Measurements from ENCODE around the gene CPTP.

DNA sequence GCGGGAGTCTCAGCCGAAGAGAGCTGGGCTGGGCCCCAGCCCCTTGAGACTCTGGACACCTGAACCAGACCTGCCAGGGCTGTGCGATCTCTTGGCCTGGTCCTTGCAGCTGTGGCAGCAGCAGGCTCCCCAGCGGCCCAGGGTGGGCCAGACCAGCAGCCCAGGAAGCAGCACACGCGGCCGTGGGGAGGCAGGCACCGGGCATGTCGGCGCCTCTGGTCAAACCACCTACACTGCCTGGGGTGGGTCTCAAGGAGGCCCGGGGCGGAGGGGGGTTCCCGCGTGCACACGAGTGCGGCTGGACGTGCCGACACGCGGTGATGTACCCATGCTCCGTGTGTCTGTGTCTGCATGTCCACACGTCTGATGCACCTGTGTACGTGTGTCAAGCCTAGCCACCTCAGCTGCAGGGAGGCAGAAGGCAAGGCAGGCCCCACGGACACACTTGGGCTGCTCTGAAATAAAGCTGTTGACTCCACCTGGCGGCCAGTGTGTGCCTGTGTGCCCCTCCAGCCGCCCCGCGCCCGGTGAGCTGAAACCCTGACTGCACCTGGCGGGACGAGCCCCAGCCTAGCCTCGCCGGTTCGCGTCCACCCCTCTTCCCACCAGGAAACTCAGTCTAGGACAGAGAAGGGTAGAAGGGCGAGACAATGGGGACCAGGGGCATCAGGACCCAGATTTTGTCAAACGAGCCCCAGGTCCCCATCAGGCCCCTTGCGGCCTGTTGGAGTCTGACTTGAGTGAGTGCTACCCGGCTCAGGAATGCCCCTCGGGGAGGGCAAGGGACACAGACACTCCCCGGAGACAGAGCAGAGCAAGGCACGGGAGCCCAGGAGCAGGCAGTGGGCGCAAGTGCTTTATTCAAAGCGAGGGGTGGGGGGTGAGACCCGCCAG is 32.8 kb upstream of the CPTP start:
- TF ChIP-seq, protein P1, sequence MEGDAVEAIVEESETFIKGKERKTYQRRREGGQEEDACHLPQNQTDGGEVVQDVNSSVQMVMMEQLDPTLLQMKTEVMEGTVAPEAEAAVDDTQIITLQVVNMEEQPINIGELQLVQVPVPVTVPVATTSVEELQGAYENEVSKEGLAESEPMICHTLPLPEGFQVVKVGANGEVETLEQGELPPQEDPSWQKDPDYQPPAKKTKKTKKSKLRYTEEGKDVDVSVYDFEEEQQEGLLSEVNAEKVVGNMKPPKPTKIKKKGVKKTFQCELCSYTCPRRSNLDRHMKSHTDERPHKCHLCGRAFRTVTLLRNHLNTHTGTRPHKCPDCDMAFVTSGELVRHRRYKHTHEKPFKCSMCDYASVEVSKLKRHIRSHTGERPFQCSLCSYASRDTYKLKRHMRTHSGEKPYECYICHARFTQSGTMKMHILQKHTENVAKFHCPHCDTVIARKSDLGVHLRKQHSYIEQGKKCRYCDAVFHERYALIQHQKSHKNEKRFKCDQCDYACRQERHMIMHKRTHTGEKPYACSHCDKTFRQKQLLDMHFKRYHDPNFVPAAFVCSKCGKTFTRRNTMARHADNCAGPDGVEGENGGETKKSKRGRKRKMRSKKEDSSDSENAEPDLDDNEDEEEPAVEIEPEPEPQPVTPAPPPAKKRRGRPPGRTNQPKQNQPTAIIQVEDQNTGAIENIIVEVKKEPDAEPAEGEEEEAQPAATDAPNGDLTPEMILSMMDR (IDR thresholded peaks at IDR 0.05) = peak; percentile 56 to 74 (median 66)
- TF ChIP-seq EP300 (IDR thresholded peaks at IDR 0.05) (no peak), POLR2AphosphoS5 (IDR thresholded peaks at IDR 0.05) (peak in 1 of 2 donors; percentile 5), POLR2A (IDR thresholded peaks at IDR 0.05; ENCODE audit: low read depth) (no peak)

All from esophagus muscularis mucosa (tissue), 4 donors.